ENCODE measurements around the gene TMEM176B. TPM values are rescaled to one million over a fixed set of nuclear protein-coding genes. Genes with fewer than 3 reads are reported as not detected.

TMEM176B gene
- total RNA-seq (0.25 and 0.73 TPM in 2 replicates), polyA plus RNA-seq (0.76 and 1.4 TPM in 2 replicates), polyA minus RNA-seq (0.78 and 2.7 TPM in 2 replicates)
- 0.72 TPM for total RNA-seq (2013)

- H3K4me1 Mint-ChIP-seq = peaks cover 10% of the 10 kb centered on the region
- WGBS (ENCODE audit: insufficient coverage) = 19% methylated on average over 72 of the region's 75 CpGs
- Histone ChIP-seq H3K79me2 (ENCODE audit: control insufficient read depth, insufficient read depth, low read length) (no peaks in the 10 kb centered on the region), H3K9me3 (ENCODE audit: control extremely low read depth in 1 of 3, control insufficient read depth in 2 of 3, insufficient read depth in 1 of 3, low read length in 2 of 3) (peaks cover 0 to 22% (median 0%) of the 10 kb centered on the region in 3 donors), H3K4me1 (ENCODE audit: control insufficient read depth in 2 of 2, insufficient read depth in 2 of 2, low read length in 2 of 2) (peaks cover 4 to 18% of the 10 kb centered on the region in 2 donors), H3K27me3 (replicated peaks in 1 of 4; ENCODE audit: control extremely low read depth in 1 of 4, control insufficient read depth in 3 of 4, insufficient read depth in 4 of 4, low read length in 3 of 4) (peaks cover 0 to 56% (median 16%) of the 10 kb centered on the region in 4 experiments), H3K4me3 (ENCODE audit: control extremely low read depth in 1 of 5, extremely low read depth in 1 of 5, insufficient read depth in 1 of 5, low read depth in 2 of 5, low read length in 4 of 5) (peak within 1 kb of the TSS in 3 of 5 experiments; percentile 15 to 27 (median 24)), H2AFZ (ENCODE audit: insufficient read depth, low read depth, low read length, poor library complexity, severe bottlenecking) (peak within 1 kb of the TSS; percentile 38), H3K4me2 (replicated peaks; ENCODE audit: low read depth, low read length, poor library complexity, severe bottlenecking) (peak within 1 kb of the TSS; percentile 67), H3K27ac (ENCODE audit: low read length in 2 of 2) (no peak within 1 kb of the TSS), H3K36me3 (replicated peaks in 1 of 2; ENCODE audit: control extremely low read depth in 1 of 2, control insufficient read depth in 1 of 2, extremely low read depth in 1 of 2, insufficient read depth in 2 of 2, low read length in 1 of 2) (no peaks in the 10 kb centered on the region), H4K20me1 (ENCODE audit: control insufficient read depth, insufficient read depth, low read length, poor library complexity, severe bottlenecking) (no peaks in the 10 kb centered on the region), H3K9ac (ENCODE audit: low read length) (peak within 1 kb of the TSS; percentile 26)
- TF ChIP-seq, protein P1, sequence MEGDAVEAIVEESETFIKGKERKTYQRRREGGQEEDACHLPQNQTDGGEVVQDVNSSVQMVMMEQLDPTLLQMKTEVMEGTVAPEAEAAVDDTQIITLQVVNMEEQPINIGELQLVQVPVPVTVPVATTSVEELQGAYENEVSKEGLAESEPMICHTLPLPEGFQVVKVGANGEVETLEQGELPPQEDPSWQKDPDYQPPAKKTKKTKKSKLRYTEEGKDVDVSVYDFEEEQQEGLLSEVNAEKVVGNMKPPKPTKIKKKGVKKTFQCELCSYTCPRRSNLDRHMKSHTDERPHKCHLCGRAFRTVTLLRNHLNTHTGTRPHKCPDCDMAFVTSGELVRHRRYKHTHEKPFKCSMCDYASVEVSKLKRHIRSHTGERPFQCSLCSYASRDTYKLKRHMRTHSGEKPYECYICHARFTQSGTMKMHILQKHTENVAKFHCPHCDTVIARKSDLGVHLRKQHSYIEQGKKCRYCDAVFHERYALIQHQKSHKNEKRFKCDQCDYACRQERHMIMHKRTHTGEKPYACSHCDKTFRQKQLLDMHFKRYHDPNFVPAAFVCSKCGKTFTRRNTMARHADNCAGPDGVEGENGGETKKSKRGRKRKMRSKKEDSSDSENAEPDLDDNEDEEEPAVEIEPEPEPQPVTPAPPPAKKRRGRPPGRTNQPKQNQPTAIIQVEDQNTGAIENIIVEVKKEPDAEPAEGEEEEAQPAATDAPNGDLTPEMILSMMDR (IDR thresholded peaks at IDR 0.05) = no peak
- no peak for TF ChIP-seq EZH2 (IDR thresholded peaks at IDR 0.05; ENCODE audit: borderline replicate concordance, insufficient read depth, low read depth, low read length, poor library complexity, severe bottlenecking)
- H3K4me3 Mint-ChIP-seq = peak within 1 kb of the TSS; percentile 56
- no peak within 1 kb of the TSS for H3K27ac Mint-ChIP-seq
- intact Hi-C loops (cut with micrococcal nuclease) = no loop called here
- DNase-seq = no peak
- CTCF ChIA-PET = interaction anchor here (1.2 to 1.3 kb wide), 2 partner anchors 9 to 21 kb away, joined by 3 to 4 read pairs; no protein-coding TSS in a partner anchor
- peaks cover 47% of the 10 kb centered on the region for H3K27me3 Mint-ChIP-seq
- ATAC-seq (ENCODE audit: low read depth) = no peak
- H3K9me3 Mint-ChIP-seq (ENCODE audit: insufficient read depth) = no peaks in the 10 kb centered on the region
- POLR2A ChIA-PET = no interaction called here
These were observed at the start of gene TMEM176B for GRCh38 chr7:150799741-150800580. Gene TMEM176B (minus strand): TSS chr7:150800364. CDS start chr7:150796569, 3,795 bp downstream.

GRCh38 chr7:150849204-150849775, 49.1 kb upstream of the TMEM176B start:
- no peaks in the 10 kb centered on the region for H4K20me1 ChIP-seq (ENCODE audit: control insufficient read depth, insufficient read depth, low read length, poor library complexity, severe bottlenecking)
- Mint-ChIP-seq H3K4me3 (no peak overlapping the region), H3K9me3 (ENCODE audit: insufficient read depth) (no peaks in the 10 kb centered on the region), H3K27me3 (peaks cover 31% of the 10 kb centered on the region), H3K4me1 (no peaks in the 10 kb centered on the region), H3K27ac (no peak overlapping the region)
- no peak overlapping the region for H3K4me2 ChIP-seq (replicated peaks; ENCODE audit: low read depth, low read length, poor library complexity, severe bottlenecking)
- H3K36me3 ChIP-seq (replicated peaks in 1 of 2; ENCODE audit: control extremely low read depth in 1 of 2, control insufficient read depth in 1 of 2, extremely low read depth in 1 of 2, insufficient read depth in 2 of 2, low read length in 1 of 2) = no peaks in the 10 kb centered on the region
- H3K4me3 ChIP-seq (ENCODE audit: control extremely low read depth in 1 of 5, extremely low read depth in 1 of 5, insufficient read depth in 1 of 5, low read depth in 2 of 5, low read length in 4 of 5) = no peak overlapping the region
- no peak for DNase-seq
- WGBS (ENCODE audit: insufficient coverage) = 85% methylated on average over 7 of the region's 10 CpGs
- no peaks in the 10 kb centered on the region for H3K4me1 ChIP-seq (ENCODE audit: control insufficient read depth in 2 of 2, insufficient read depth in 2 of 2, low read length in 2 of 2)
- no peak for ATAC-seq (ENCODE audit: low read depth)
- H3K27me3 ChIP-seq (replicated peaks in 1 of 4; ENCODE audit: control extremely low read depth in 1 of 4, control insufficient read depth in 3 of 4, insufficient read depth in 4 of 4, low read length in 3 of 4) = peaks cover 0 to 6% (median 1%) of the 10 kb centered on the region in 4 experiments
- intact Hi-C loops (cut with micrococcal nuclease) = no loop called here
- POLR2A ChIA-PET = no interaction called here
- H3K9ac ChIP-seq (ENCODE audit: low read length) = no peak overlapping the region
- no peaks in the 10 kb centered on the region for H3K9me3 ChIP-seq (ENCODE audit: control extremely low read depth in 1 of 3, control insufficient read depth in 2 of 3, insufficient read depth in 1 of 3, low read length in 2 of 3)
- CTCF ChIA-PET = no interaction called here
- no peak overlapping the region for H2AFZ ChIP-seq (ENCODE audit: insufficient read depth, low read depth, low read length, poor library complexity, severe bottlenecking)
- no peaks in the 10 kb centered on the region for H3K79me2 ChIP-seq (ENCODE audit: control insufficient read depth, insufficient read depth, low read length)
- H3K27ac ChIP-seq (ENCODE audit: low read length in 2 of 2) = no peak overlapping the region
- TF ChIP-seq, protein P1 (IDR thresholded peaks at IDR 0.05) = no peak
- TF ChIP-seq EZH2 (IDR thresholded peaks at IDR 0.05; ENCODE audit: borderline replicate concordance, insufficient read depth, low read depth, low read length, poor library complexity, severe bottlenecking) = no peak

All from B cell (primary cell).